Natural killer cell treated with Interleukin-12 subunit alpha and Interleukin-12 subunit beta and Interleukin-15 and Interleukin-18, amount 100 ng/mL, for 72 hours (primary cell): ENCODE data around the gene GNPNAT1. TPM values are rescaled to one million over a fixed set of nuclear protein-coding genes. Genes with fewer than 3 reads are reported as not detected.

Experiments used
- ATAC-seq, 2 donors: fragments of 150-1000 bp; cut with Tn5 transposase in 1 of 2; sonication (Bioruptor Pico), chemical (Tn5 transposase) in 1 of 2; 2 replicates each; pipeline ENCODE4 v1.10.0; 2021
- DNase-seq: peaks from one replicate; pipeline ENCODE4 v3.0.0; 2022; ENCODE audit warnings: low spot score
- H3K27ac Mint-ChIP-seq, 2 donors: 1 replicate in 1 of 2; 2 replicates in 1 of 2; pipeline ENCODE4 v1.8.0; 2022; ENCODE audit warnings: mixed read lengths in 2 of 2, mild to moderate bottlenecking in 1 of 2, moderate library complexity in 1 of 2
- H3K27me3 Mint-ChIP-seq, 2 donors: 1 replicate in 1 of 2; 2 replicates in 1 of 2; pipeline ENCODE4 v1.8.0; 2022; ENCODE audit warnings: mixed read lengths in 2 of 2
- H3K36me3 Mint-ChIP-seq: one replicate; pipeline ENCODE4 v1.8.0; 2022; ENCODE audit warnings: mixed read lengths
- H3K4me1 Mint-ChIP-seq, 2 donors: 1 replicate in 1 of 2; 2 replicates in 1 of 2; pipeline ENCODE4 v1.8.0; 2022; ENCODE audit warnings: low read depth in 2 of 2, mixed read lengths in 2 of 2, mild to moderate bottlenecking in 1 of 2
- H3K4me3 Mint-ChIP-seq: one replicate; pipeline ENCODE4 v1.8.0; 2022; ENCODE audit warnings: mixed read lengths
- H3K9me3 Mint-ChIP-seq: 2 replicates; pipeline ENCODE4 v1.8.0; 2022; ENCODE audit warnings: mixed read lengths
- total RNA-seq, 2 donors: library from RNA; stranded (reverse); gene quantifications; one replicate each; pipeline ENCODE4 v1.2.3, GENCODE V29; 2022

The GNPNAT1 gene
- total RNA-seq, 2 donors from 2014 or later: 25.9 to 31.4 TPM

- Mint-ChIP-seq H3K27ac (no peak overlapping the region), H3K4me1 (peaks cover 6 to 11% of the 10 kb centered on the region in 2 donors), H3K36me3 (no peaks in the 10 kb centered on the region), H3K27me3 (no peaks in the 10 kb centered on the region), H3K9me3 (no peaks in the 10 kb centered on the region), H3K4me3 (no peak overlapping the region)
- no peak for DNase-seq
- ATAC-seq: no peak
These were observed 14.7 kb upstream of the GNPNAT1 start for GRCh38 chr14:52806115-52806514.

GRCh38 chr14:52802597-52802996 lies 11.2 kb upstream of the GNPNAT1 start:
- Mint-ChIP-seq H3K27me3 (no peaks in the 10 kb centered on the region), H3K27ac (peak overlapping the region; percentile 29 to 61), H3K4me1 (peaks cover 13 to 27% of the 10 kb centered on the region in 2 donors), H3K36me3 (no peaks in the 10 kb centered on the region), H3K4me3 (no peak overlapping the region), H3K9me3 (no peaks in the 10 kb centered on the region)
- no peak for ATAC-seq
- no peak for DNase-seq

GRCh38 chr14:52801014-52801712 lies 9.8 kb upstream of the GNPNAT1 start:
- Mint-ChIP-seq H3K9me3 (no peaks in the 10 kb centered on the region), H3K27ac (peak overlapping the region; percentile 29 to 61), H3K27me3 (no peaks in the 10 kb centered on the region), H3K4me3 (peak overlapping the region; percentile 50), H3K4me1 (peaks cover 13 to 27% of the 10 kb centered on the region in 2 donors), H3K36me3 (no peaks in the 10 kb centered on the region)
- ATAC-seq: peak; percentile 86 to 90
- no peak for DNase-seq

GRCh38 chr14:52798826-52799225 lies 7.4 kb upstream of the GNPNAT1 start:
- no peaks in the 10 kb centered on the region for H3K27me3 Mint-ChIP-seq
- peaks cover 13 to 26% of the 10 kb centered on the region in 2 donors for H3K4me1 Mint-ChIP-seq
- no peak overlapping the region for H3K4me3 Mint-ChIP-seq
- no peak for ATAC-seq
- H3K27ac Mint-ChIP-seq: peak overlapping the region; percentile 46 to 76
- no peaks in the 10 kb centered on the region for H3K9me3 Mint-ChIP-seq
- no peak for DNase-seq
- H3K36me3 Mint-ChIP-seq: no peaks in the 10 kb centered on the region

GRCh38 chr14:52797653-52798052 lies 6.2 kb upstream of the GNPNAT1 start:
- Mint-ChIP-seq H3K4me1 (peaks cover 14 to 26% of the 10 kb centered on the region in 2 donors), H3K4me3 (no peak overlapping the region), H3K36me3 (no peaks in the 10 kb centered on the region), H3K9me3 (no peaks in the 10 kb centered on the region), H3K27ac (no peak overlapping the region), H3K27me3 (no peaks in the 10 kb centered on the region)
- DNase-seq (no peak), ATAC-seq (no peak)

GRCh38 chr14:52793061-52793460 lies 1.7 kb upstream of the GNPNAT1 start:
- H3K4me1 Mint-ChIP-seq: peaks cover 30 to 36% of the 10 kb centered on the region in 2 donors
- no peaks in the 10 kb centered on the region for H3K9me3 Mint-ChIP-seq
- H3K36me3 Mint-ChIP-seq: peaks cover 4% of the 10 kb centered on the region
- DNase-seq: no peak
- no peak overlapping the region for H3K27ac Mint-ChIP-seq
- H3K27me3 Mint-ChIP-seq: no peaks in the 10 kb centered on the region
- H3K4me3 Mint-ChIP-seq: no peak overlapping the region
- ATAC-seq: no peak

GRCh38 chr14:52792097-52792415 lies 649 bp upstream of the GNPNAT1 start:
- Mint-ChIP-seq H3K4me3 (peak overlapping the region; percentile 94), H3K27me3 (no peaks in the 10 kb centered on the region), H3K27ac (peak overlapping the region; percentile 75 to 88), H3K36me3 (peaks cover 7% of the 10 kb centered on the region), H3K4me1 (peaks cover 29 to 40% of the 10 kb centered on the region in 2 donors), H3K9me3 (no peaks in the 10 kb centered on the region)
- ATAC-seq (no peak), DNase-seq (no peak)

- Mint-ChIP-seq H3K4me1 (peaks cover 30 to 42% of the 10 kb centered on the region in 2 donors), H3K4me3 (peak overlapping the region; percentile 94), H3K27ac (peak overlapping the region; percentile 75 to 88), H3K27me3 (no peaks in the 10 kb centered on the region), H3K36me3 (peaks cover 8% of the 10 kb centered on the region), H3K9me3 (no peaks in the 10 kb centered on the region)
- no peak for DNase-seq
- no peak for ATAC-seq
These were observed 618 bp downstream of the GNPNAT1 start for GRCh38 chr14:52790756-52791222.

GRCh38 chr14:52790011-52790755 lies 1.2 kb downstream of the GNPNAT1 start:
- peaks cover 8% of the 10 kb centered on the region for H3K36me3 Mint-ChIP-seq
- H3K9me3 Mint-ChIP-seq: no peaks in the 10 kb centered on the region
- H3K27ac Mint-ChIP-seq: peak overlapping the region; percentile 75 to 88
- peak overlapping the region; percentile 94 for H3K4me3 Mint-ChIP-seq
- no peaks in the 10 kb centered on the region for H3K27me3 Mint-ChIP-seq
- no peak for ATAC-seq
- H3K4me1 Mint-ChIP-seq: peaks cover 30 to 42% of the 10 kb centered on the region in 2 donors
- DNase-seq: no peak

GRCh38 chr14:52789118-52789517 lies 2.3 kb downstream of the GNPNAT1 start:
- peaks cover 30 to 42% of the 10 kb centered on the region in 2 donors for H3K4me1 Mint-ChIP-seq
- DNase-seq: no peak
- H3K27ac Mint-ChIP-seq: peak overlapping the region in 1 of 2 donors; percentile 88
- ATAC-seq: no peak
- H3K36me3 Mint-ChIP-seq: peaks cover 8% of the 10 kb centered on the region
- no peaks in the 10 kb centered on the region for H3K27me3 Mint-ChIP-seq
- H3K9me3 Mint-ChIP-seq: no peaks in the 10 kb centered on the region
- H3K4me3 Mint-ChIP-seq: peak overlapping the region; percentile 94

GRCh38 chr14:52786887-52787286 lies 4.5 kb downstream of the GNPNAT1 start:
- peaks cover 8% of the 10 kb centered on the region for H3K36me3 Mint-ChIP-seq
- peaks cover 23 to 34% of the 10 kb centered on the region in 2 donors for H3K4me1 Mint-ChIP-seq
- ATAC-seq (no peak), DNase-seq (no peak)
- no peaks in the 10 kb centered on the region for H3K9me3 Mint-ChIP-seq
- no peaks in the 10 kb centered on the region for H3K27me3 Mint-ChIP-seq
- no peak overlapping the region for H3K27ac Mint-ChIP-seq
- H3K4me3 Mint-ChIP-seq: no peak overlapping the region

- H3K36me3 Mint-ChIP-seq: peaks cover 4% of the 10 kb centered on the region
- H3K27ac Mint-ChIP-seq: no peak overlapping the region
- no peaks in the 10 kb centered on the region for H3K9me3 Mint-ChIP-seq
- H3K27me3 Mint-ChIP-seq: no peaks in the 10 kb centered on the region
- DNase-seq (no peak), ATAC-seq (no peak)
- H3K4me1 Mint-ChIP-seq: peaks cover 5 to 6% of the 10 kb centered on the region in 2 donors
- no peak overlapping the region for H3K4me3 Mint-ChIP-seq
These were observed 8.2 kb downstream of the GNPNAT1 start for GRCh38 chr14:52783206-52783605.

GRCh38 chr14:52781629-52782028 lies 9.8 kb downstream of the GNPNAT1 start:
- Mint-ChIP-seq H3K27ac (no peak overlapping the region), H3K36me3 (peaks cover 6% of the 10 kb centered on the region), H3K4me1 (no peaks in the 10 kb centered on the region), H3K9me3 (no peaks in the 10 kb centered on the region), H3K4me3 (no peak overlapping the region), H3K27me3 (no peaks in the 10 kb centered on the region)
- DNase-seq: no peak
- no peak for ATAC-seq

- no peak for ATAC-seq
- Mint-ChIP-seq H3K27ac (no peak overlapping the region), H3K27me3 (no peaks in the 10 kb centered on the region), H3K36me3 (peaks cover 6% of the 10 kb centered on the region), H3K4me3 (no peak overlapping the region), H3K9me3 (no peaks in the 10 kb centered on the region), H3K4me1 (no peaks in the 10 kb centered on the region)
- no peak for DNase-seq
These were observed 10.5 kb downstream of the GNPNAT1 start for GRCh38 chr14:52780893-52781292.
